H1 (cell line): ENCODE results near the gene TLNRD1. TPM values are rescaled to one million over a fixed set of nuclear protein-coding genes. Genes with fewer than 3 reads are reported as not detected.

Experiments used
- GABPA ChIP-seq: IDR thresholded peaks from 2 replicates; pipeline ENCODE4 v1.6.1; 2011; ENCODE audit warnings: mild to moderate bottlenecking, low read length, moderate library complexity, borderline replicate concordance; ENCODE audit not compliant: insufficient read depth
- MAX ChIP-seq: IDR thresholded peaks from 2 replicates; pipeline ENCODE4 v1.6.1; 2012; ENCODE audit warnings: inconsistent platforms
- polyA plus RNA-seq, 7 experiments: library from polyadenylated mRNA; depleted of rRNA in 3 of 7; stranded (reverse) in 5 of 7; unstranded in 2 of 7; fragments of >200 nt in 5 of 7; fragments of 200-250 nt in 2 of 7; gene quantifications; 1 replicate in 5 of 7; 2 replicates in 1 of 7; 4 replicates in 1 of 7; pipeline versions ENCODE4 v1.2.1 to v1.2.3, GENCODE V29; 2011 to 2013; ENCODE audit warnings: missing spikeins in 2 of 7, mixed read lengths in 2 of 7
- total RNA-seq: library from RNA; stranded (reverse); fragmentation: NEBNext Ultra II Directional; extraction: Animal tissue kit (Norgen Biotek cat#: 25700); gene quantifications from 2 replicates; pipeline ENCODE4 v1.2.1, GENCODE V29; 2021
- TF ChIP-seq, protein P1 (sequence below): IDR thresholded peaks from 2 replicates; pipeline ENCODE4 v1.6.1; 2012; ENCODE audit warnings: inconsistent platforms

The TLNRD1 gene
- total and polyA plus RNA-seq, 2 of the 8 experiments (the other 6 are each of a cell fraction or from before 2014, with no cell fraction given): 12.2 to 20.5 TPM

DNA sequence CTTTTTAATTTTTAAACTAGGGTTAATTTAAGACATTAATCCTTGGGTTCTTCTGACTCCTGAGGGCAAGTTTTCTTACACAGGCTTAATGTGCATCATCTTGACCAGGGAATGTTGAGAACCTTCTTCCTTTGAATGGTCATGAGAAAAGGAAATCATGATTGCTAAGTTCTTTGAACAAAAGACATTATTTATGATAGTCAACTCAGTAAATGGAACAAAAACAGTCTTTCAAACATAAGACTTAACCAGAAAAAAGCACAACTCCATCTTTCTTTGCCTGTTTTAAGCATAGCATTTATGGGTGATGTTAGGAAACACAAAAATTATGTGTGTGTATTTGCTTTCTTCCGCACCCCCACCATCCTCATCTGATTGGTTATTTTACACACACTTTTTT is 5.4 kb downstream of the TLNRD1 start (continued):
- no peak for TF ChIP-seq GABPA
- TF ChIP-seq, protein P1, sequence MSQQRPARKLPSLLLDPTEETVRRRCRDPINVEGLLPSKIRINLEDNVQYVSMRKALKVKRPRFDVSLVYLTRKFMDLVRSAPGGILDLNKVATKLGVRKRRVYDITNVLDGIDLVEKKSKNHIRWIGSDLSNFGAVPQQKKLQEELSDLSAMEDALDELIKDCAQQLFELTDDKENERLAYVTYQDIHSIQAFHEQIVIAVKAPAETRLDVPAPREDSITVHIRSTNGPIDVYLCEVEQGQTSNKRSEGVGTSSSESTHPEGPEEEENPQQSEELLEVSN: no peak
- no peak for TF ChIP-seq MAX
